B cell (primary cell): Measurements from ENCODE around the gene DOCK3.

Experiments
- CTCF ChIP-seq: fragments of 200-600 bp; IDR thresholded peaks from one replicate; pipeline ENCODE4 v1.8.0; 2022; ENCODE audit warnings: antibody characterized with exemption, mild to moderate bottlenecking
- EZH2 ChIP-seq: IDR thresholded peaks from 2 replicates; pipeline ENCODE4 v1.6.1; 2012; ENCODE audit warnings: borderline replicate concordance, low read depth, mild to moderate bottlenecking, moderate library complexity, low read length; ENCODE audit not compliant: insufficient read depth, poor library complexity, severe bottlenecking

DNA sequence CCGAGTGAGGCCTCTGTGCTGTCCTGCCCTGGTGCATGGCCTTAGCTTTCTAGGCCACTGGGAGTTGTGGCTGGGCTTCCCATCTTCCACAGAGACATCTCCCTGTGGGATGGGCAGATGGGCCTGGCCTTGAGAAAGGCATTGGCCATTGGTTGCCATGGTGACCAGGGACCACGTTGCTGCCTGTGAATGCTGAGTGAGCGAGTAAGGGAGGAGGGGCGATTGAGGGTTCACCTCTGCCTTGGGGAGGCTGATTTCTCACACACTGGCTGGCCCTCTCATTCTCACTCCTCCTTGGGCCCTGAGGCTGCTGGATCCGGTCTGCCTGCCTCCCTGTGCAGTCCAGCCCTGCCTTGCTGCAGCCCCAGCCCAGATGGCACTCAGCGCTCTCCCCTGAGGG, 26.4 kb upstream of the DOCK3 start:
- TF ChIP-seq CTCF (no peak), EZH2 (no peak)
